Hindlimb muscle (tissue), 1 donor: ENCODE data around the gene CROCC2. TPM values are rescaled to one million over a fixed set of nuclear protein-coding genes. Genes with fewer than 3 reads are reported as not detected.

Experiments used
- DNase-seq: peaks from one replicate; pipeline ENCODE4 v3.0.0-alpha.2; 2013
- polyA plus RNA-seq: library from polyadenylated mRNA; unstranded; fragments of 120-200 nt; gene quantifications from one replicate; pipeline ENCODE4 v1.2.1, GENCODE V29; 2013; ENCODE audit not compliant: insufficient read length

The CROCC2 gene
- polyA plus RNA-seq, 1 donor: 0.22 TPM

DNA sequence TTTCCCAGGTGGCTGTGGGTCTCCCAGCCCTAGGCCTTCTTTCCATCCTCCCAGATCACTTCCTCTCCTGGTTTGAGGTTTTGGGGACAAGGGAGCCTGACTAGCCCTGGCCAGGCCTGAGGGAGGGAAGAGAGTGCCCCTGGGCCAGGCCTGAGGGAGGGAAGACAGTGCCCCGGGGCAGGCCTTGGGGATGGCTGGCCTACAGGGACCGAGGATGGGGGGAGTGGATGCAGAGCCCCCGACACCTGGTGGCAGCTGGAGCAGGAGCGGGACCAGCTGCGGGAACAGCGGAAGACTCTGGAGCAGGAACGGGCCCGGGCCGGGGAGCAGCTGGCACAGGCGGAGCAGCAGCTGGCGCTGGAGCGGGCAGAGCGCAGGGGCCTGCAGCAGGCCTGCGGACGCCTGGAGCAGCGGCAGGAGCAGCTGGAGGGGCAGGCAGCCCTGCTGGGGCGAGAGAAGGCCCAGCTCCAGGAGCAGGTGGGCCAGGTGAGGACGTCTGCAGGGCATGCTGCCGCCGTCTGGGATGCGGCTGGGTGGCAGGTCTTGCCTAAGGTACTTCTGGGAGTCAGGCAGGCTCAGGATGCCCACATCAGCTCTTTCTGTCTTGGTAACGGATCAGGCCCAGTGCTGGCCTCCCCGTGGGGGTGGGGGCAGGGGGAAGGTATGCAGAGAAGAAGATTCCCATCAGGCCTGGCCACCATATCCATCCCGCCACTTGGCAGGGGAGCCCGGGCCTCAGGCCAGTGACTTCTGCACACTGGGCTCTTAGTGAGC is 29.2 kb downstream of the CROCC2 start:
- no peak for DNase-seq

GRCh38 chr2:240936106-240936505 is 30.0 kb downstream of the CROCC2 start:
- no peak for DNase-seq

GRCh38 chr2:240946046-240946445 is 39.9 kb downstream of the CROCC2 start:
- DNase-seq: no peak

GRCh38 chr2:240946654-240947053 is 40.5 kb downstream of the CROCC2 start:
- no peak for DNase-seq

- no peak for DNase-seq
Measured at GRCh38 chr2:240947176-240947575, 41.0 kb downstream of the CROCC2 start.

GRCh38 chr2:240947607-240948006 is 41.5 kb downstream of the CROCC2 start:
- DNase-seq: no peak

DNA sequence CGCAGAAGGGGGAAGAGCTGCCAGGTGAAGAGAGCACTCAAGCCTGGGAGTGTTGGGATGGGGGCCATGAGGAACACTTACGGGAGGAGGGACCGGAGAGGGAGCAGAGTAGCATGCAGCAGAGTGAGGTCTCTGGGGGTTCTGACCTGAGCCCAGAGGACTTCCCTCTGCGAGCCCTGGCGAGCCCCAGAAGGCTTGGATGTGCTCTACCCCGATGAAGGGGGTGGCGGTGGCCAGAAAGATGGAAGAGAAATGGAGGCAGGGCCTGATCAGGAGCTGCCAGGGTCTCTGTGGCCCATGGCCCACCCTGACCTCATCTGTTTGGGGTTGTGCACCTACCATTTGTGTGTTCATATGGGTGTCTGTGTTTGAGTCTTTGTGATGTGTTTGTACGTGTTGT is 42.0 kb downstream of the CROCC2 start:
- no peak for DNase-seq

- DNase-seq: no peak
Measured at GRCh38 chr2:240948905-240949790, 43.0 kb downstream of the CROCC2 start.

- no peak for DNase-seq
Measured at GRCh38 chr2:240949791-240950705, 43.9 kb downstream of the CROCC2 start.

GRCh38 chr2:240951045-240951594 is 45.0 kb downstream of the CROCC2 start:
- DNase-seq: no peak

DNA sequence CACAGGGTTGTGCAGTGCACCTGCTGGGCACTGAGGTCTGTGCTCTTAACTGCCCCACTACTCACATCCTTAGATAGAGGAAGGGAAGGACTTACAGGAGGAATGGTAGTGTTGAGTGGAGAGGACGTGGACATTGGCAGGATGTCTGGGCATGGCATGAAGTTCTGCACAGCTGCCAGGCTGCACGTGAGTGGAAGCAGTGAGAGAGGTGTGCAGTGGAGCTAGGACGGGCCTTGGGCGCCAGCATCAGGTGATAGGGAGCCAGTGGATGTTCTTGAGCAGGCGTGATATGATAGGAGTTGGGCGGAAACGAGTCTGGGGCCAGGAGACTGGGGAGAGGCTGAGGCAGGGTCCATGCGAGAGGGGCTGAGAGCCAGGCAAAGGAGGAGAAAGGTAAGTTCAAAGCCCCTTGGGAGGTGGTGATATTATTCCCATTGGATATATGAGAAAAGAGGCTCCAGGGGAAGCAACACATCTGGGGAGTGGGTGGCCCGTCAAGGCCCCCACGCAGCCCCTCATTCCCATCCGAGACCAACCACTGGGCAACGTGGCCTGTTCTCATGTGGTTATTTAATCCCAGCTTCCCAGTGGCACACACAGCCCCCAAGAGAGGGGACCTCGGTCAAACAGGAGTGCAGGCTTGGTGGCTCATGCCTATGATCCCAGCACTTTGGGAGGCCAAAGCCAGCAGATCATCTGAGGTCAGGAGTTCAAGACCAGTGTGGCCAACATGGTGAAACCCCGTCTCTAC is 46.5 kb downstream of the CROCC2 start:
- DNase-seq: no peak

DNA sequence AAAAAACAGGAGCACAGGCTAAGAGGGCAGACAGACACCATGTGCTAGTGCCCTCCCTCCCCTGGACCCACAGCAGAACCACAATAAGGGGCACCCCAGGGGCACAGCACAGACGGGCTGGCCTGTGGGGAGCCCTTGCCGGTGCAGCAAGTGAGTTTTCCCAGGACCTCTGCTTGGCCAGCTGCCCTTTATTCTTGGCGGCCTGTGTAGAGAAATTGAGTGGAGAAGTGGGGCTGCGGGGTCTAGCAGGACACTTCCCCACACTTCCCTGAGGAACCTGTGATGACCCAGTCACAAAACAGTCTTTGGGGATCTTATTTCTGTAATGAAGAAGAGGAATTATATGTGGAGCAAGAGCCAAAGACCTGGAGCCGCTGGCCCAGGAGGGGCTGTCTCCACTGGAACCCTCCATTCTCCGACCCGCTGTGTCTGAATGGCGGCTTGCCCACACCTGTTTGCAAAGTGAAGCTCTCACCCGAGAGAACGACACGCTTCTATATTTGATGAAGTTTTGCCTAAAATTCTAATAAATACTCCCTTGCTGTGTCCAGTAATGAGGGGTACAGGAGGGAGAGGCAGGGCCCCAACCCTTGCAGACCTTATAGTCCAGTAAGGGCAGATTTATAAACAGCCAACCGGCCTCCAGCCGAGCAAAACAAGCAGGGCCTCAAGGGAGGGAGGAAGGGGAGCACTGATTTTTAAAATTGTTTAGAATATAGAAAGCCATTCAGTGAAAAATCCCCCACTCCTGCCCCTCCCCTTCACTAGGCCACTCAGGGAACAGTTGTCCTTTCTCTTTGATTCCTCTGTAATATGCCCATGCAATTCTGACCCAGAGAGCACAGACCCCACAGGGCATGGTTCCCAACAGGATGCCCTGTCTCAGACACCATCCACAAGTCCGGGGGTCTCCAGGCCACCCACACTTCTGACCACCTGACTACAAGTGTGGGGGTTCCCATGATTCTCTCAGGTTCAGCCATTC is 47.6 kb downstream of the CROCC2 start:
- no peak for DNase-seq

- DNase-seq: no peak
Measured at GRCh38 chr2:240954436-240955305, 48.5 kb downstream of the CROCC2 start.

GRCh38 chr2:240955306-240956170 is 49.4 kb downstream of the CROCC2 start:
- DNase-seq: no peak

GRCh38 chr2:240956171-240956934 is 50.2 kb downstream of the CROCC2 start:
- DNase-seq: no peak

GRCh38 chr2:240956935-240957655 is 51.0 kb downstream of the CROCC2 start:
- DNase-seq: no peak
